Mononuclear cell (primary cell): ENCODE results near the gene NTRK1. TPM values are rescaled to one million over a fixed set of nuclear protein-coding genes. Genes with fewer than 3 reads are reported as not detected.

Experiments
- H3K27me3 ChIP-seq: 2 replicates; pipeline ENCODE4 v1.6.0; 2011; ENCODE audit warnings: low read length, control low read depth; ENCODE audit not compliant: insufficient read depth
- H3K4me1 ChIP-seq: 2 replicates; pipeline ENCODE4 v1.5.1; 2011; ENCODE audit warnings: mild to moderate bottlenecking, low read length, control low read depth; ENCODE audit not compliant: insufficient read depth
- H3K4me3 ChIP-seq: 2 replicates; pipeline ENCODE4 v1.5.1; 2011; ENCODE audit warnings: mild to moderate bottlenecking, low read length, moderate library complexity
- H3K9me3 ChIP-seq: 2 replicates; pipeline ENCODE4 v1.5.1; 2011; ENCODE audit warnings: low read depth, mild to moderate bottlenecking, control low read depth, low read length
- total RNA-seq: library from RNA; depleted of rRNA; stranded (reverse); fragments of >200 nt; gene quantifications from one replicate; pipeline ENCODE4 v1.2.3, GENCODE V29; 2012

Gene NTRK1
- total RNA-seq, 1 donor = 0.31 TPM

GRCh38 chr1:156901590-156901900 is 40.9 kb downstream of the NTRK1 start:
- no peaks in the 10 kb centered on the region for H3K4me1 ChIP-seq
- no peaks in the 10 kb centered on the region for H3K27me3 ChIP-seq
- no peaks in the 10 kb centered on the region for H3K9me3 ChIP-seq
- no peak overlapping the region for H3K4me3 ChIP-seq

DNA sequence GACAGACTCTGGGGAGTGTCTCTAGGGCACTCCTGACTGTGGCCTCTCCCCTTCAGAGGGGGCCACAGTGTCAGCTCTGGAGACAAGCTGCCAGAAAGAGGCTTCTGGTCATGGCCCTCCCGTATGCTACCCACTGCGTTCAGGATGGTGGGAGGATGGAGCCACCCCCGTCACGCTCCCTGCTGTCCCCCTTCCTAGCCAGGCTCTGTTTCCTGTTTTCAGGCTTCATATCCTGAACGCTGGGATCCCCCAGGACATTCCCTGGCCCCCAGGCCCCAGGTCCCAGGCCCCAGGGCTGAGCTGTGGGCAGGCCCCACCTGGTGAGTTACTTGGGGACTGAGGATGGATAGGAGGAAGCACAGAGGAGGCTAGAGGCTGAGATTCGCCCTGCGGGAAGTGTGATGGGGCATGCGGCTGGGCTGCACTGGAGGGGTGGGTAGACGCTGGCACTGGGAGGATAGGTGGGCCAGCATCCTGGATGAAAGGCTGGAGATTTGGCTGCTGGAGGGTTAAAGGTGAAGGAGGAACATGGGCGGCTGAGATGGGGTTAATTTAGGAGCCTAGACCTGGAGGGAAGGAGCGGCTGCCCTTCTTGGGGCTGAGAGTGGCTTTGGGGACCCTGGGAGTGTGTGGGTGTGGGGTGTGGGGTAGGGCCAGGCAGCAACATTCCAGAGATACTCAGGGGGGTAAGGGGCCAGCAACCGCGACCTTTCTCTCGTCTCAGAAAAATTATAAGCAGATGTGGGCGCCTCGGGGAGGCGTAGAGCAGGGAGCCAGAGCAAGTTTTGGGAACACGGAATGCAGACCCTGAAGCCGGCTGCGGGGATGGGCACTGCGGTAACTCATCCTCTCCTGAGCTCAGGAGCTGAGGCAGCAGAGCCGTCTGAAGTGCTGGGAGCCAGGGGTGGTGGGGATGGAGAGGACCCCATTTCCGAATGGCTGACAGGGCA is 41.6 kb downstream of the NTRK1 start:
- no peaks in the 10 kb centered on the region for H3K27me3 ChIP-seq
- H3K4me3 ChIP-seq = no peak overlapping the region
- H3K9me3 ChIP-seq = no peaks in the 10 kb centered on the region
- H3K4me1 ChIP-seq = peaks cover 4% of the 10 kb centered on the region

DNA sequence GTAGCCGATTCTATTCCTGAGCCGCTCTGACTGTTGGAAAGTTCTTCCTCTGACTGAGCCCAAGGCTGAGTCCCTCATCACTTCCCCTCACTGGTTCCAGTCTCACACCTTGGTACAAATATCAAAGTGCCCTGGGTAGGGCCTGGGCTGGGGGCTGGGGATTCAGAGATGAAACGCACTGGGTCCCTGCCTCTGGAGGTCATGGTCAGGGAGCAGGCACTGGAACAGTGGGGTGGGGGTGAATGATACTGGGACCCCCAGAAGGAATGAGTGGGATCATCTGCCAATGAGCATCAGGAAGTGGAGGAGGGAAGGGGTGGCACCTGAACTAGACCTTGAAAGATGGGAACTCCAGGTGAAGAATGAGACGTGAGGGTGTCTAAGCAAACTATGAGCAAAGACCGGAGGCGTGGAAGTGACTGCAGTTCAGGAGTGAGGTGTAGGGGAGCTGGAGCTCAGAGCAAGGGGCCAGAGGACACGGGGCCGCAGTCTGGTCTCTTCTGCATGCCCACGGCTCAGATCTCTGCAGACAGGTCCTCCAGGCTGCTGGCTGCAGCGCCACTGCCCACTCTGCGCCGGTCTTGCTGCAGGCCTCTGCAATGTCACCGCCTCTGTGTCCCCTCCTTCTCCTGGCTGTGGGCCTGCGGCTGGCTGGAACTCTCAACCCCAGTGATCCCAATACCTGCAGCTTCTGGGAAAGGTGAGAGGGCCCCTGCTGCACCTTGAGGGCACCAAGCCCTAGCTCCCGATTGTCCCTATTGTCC is 42.8 kb downstream of the NTRK1 start:
- no peaks in the 10 kb centered on the region for H3K9me3 ChIP-seq
- peaks cover 6% of the 10 kb centered on the region for H3K4me1 ChIP-seq
- H3K4me3 ChIP-seq = no peak overlapping the region
- no peaks in the 10 kb centered on the region for H3K27me3 ChIP-seq

GRCh38 chr1:156904187-156904959 is 43.7 kb downstream of the NTRK1 start:
- Histone ChIP-seq H3K27me3 (no peaks in the 10 kb centered on the region), H3K9me3 (no peaks in the 10 kb centered on the region), H3K4me1 (peaks cover 6% of the 10 kb centered on the region), H3K4me3 (no peak overlapping the region)

DNA sequence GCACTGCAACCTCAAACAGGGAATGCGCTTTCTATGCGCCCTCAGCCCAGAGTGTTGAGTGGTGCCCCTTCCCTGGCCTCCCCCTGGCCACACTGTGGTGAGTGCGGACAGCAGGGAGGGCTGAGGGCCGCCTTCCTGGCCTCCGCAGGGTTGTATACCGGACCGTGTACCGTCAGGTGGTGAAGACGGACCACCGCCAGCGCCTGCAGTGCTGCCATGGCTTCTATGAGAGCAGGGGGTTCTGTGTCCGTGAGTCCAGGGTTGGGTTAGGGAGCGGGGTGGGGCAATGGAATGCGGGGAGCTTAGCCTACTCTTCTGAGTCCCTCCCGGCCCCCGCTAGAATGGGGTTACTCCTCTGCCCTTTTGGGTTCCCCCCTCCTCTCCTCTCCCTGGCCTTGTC is 44.5 kb downstream of the NTRK1 start:
- Histone ChIP-seq H3K4me1 (peaks cover 6% of the 10 kb centered on the region), H3K4me3 (no peak overlapping the region), H3K27me3 (no peaks in the 10 kb centered on the region), H3K9me3 (no peaks in the 10 kb centered on the region)

GRCh38 chr1:156905651-156906050 is 45.0 kb downstream of the NTRK1 start:
- peaks cover 6% of the 10 kb centered on the region for H3K4me1 ChIP-seq
- no peak overlapping the region for H3K4me3 ChIP-seq
- H3K27me3 ChIP-seq = no peaks in the 10 kb centered on the region
- no peaks in the 10 kb centered on the region for H3K9me3 ChIP-seq

DNA sequence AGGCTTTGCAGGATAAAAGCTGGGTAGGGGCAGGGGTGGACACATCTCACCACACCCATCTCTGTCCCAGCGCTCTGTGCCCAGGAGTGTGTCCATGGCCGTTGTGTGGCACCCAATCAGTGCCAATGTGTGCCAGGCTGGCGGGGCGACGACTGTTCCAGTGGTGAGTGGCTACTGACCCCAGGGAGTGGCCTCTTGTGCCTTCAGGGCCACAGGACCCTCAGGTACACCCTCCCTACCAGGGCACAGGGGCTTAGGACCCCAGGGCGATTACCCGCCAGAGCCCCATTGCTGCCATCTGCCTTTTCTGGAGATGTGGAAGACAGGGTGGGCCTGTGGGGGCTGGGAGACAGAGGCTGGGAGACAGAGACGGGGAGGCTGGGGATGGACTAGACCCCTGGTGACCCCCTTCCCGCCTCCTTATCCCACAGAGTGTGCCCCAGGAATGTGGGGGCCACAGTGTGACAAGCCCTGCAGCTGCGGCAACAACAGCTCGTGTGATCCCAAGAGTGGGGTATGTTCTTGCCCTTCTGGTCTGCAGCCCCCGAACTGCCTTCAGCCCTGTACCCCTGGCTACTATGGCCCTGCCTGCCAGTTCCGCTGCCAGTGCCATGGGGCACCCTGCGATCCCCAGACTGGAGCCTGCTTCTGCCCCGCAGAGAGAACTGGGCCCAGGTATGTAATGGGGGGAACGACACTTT is 45.7 kb downstream of the NTRK1 start:
- Histone ChIP-seq H3K9me3 (no peaks in the 10 kb centered on the region), H3K4me1 (peaks cover 6% of the 10 kb centered on the region), H3K27me3 (no peaks in the 10 kb centered on the region), H3K4me3 (no peak overlapping the region)

GRCh38 chr1:156908541-156908940 is 47.9 kb downstream of the NTRK1 start:
- Histone ChIP-seq H3K9me3 (no peaks in the 10 kb centered on the region), H3K27me3 (no peaks in the 10 kb centered on the region), H3K4me3 (no peak overlapping the region), H3K4me1 (peaks cover 6% of the 10 kb centered on the region)

DNA sequence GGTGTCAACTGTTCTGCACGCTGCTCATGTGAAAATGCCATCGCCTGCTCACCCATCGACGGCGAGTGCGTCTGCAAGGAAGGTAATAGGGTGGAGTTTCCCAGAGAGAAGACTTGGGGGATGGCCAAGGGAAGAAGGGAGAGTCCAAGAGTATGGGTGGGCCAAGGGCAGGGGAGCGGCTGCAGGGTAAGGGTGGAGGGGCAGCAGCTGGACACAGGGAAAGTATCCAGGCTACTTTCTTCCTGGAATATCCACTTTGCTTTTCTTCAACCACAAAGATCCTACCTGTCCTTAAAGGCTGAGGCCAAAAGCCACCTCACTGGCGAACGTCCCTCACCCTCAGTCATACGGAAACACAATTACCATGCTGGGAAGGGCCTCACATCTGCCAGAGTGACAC is 48.3 kb downstream of the NTRK1 start:
- no peak overlapping the region for H3K4me3 ChIP-seq
- no peaks in the 10 kb centered on the region for H3K27me3 ChIP-seq
- H3K4me1 ChIP-seq = peaks cover 6% of the 10 kb centered on the region
- no peaks in the 10 kb centered on the region for H3K9me3 ChIP-seq

DNA sequence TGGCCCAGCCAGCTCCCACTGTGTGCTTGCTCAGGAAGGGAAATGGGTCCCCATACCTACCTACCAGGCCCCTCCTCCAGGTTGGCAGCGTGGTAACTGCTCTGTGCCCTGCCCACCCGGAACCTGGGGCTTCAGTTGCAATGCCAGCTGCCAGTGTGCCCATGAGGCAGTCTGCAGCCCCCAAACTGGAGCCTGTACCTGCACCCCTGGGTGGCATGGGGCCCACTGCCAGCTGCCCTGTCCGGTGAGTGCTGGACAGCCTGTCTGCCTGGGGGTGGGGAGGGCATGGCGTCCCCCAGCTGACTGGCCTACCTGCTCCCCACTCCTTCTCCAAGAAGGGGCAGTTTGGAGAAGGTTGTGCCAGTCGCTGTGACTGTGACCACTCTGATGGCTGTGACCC is 49.0 kb downstream of the NTRK1 start:
- Histone ChIP-seq H3K9me3 (no peaks in the 10 kb centered on the region), H3K4me1 (peaks cover 6% of the 10 kb centered on the region), H3K27me3 (no peaks in the 10 kb centered on the region), H3K4me3 (no peak overlapping the region)

DNA sequence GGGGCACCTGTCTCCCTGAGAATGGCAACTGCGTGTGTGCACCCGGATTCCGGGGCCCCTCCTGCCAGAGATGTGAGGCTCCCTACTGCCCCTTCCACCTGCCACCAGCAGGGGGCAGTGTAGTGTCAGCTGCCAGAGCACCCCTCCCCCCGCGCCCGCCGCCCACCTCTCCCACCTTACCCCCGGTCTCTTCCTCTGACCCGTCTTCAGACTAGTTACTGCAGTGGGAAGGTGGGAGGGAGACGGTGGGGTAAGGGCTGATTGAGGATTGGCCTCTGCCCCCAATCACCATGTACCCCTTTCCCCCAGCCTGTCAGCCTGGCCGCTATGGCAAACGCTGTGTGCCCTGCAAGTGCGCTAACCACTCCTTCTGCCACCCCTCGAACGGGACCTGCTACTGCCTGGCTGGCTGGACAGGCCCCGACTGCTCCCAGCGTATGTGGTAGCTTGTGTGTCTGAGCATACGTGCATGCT is 49.7 kb downstream of the NTRK1 start:
- H3K4me3 ChIP-seq = no peak overlapping the region
- H3K9me3 ChIP-seq = no peaks in the 10 kb centered on the region
- no peaks in the 10 kb centered on the region for H3K27me3 ChIP-seq
- peaks cover 6% of the 10 kb centered on the region for H3K4me1 ChIP-seq

DNA sequence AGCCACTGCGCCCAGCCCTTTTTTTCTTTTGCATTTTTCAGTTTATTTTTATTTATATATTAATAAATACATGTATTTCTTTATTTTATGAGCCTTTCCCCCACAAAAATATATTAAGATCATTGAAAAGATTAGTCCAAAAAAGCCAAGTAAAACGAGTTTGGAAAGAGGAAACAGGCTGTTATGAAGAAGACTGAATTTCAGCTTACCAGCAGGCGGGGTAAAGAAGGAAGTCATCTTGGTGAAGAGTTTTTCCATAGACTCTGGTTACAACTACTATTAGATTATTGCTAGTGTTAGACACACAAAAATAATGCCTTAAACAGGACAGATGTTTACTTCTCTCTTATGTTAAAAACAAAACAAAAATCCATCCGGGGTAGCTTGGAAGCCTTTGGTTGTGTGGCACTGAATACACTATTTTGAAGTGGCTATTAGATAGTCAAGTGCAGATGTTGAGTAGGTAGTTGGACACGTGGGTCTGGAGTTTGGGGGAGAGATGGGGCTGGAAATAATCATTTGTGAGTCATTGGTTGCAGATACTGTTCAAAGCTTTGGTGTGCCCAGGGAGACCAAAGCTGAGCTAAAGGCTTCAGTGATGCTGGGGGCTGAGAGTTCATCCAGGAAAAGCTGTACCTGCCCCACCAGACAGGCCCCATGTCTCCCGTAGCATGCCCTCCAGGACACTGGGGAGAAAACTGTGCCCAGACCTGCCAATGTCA is 51.1 kb downstream of the NTRK1 start:
- Histone ChIP-seq H3K27me3 (no peaks in the 10 kb centered on the region), H3K4me1 (peaks cover 6% of the 10 kb centered on the region), H3K9me3 (no peaks in the 10 kb centered on the region), H3K4me3 (no peak overlapping the region)

DNA sequence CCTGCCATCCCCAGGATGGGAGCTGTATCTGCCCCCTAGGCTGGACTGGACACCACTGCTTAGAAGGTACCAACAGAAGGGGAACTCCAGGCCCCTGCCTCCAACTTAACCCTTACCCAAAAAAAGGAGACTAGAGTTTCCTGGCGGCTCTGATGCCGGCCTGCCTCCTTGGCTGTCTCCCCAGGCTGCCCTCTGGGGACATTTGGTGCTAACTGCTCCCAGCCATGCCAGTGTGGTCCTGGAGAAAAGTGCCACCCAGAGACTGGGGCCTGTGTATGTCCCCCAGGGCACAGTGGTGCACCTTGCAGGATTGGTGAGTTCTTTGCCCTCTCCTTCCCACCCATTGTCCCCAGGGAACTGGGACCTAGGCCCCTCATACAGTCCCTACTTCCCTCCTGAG is 51.6 kb downstream of the NTRK1 start:
- Histone ChIP-seq H3K4me3 (no peak overlapping the region), H3K27me3 (no peaks in the 10 kb centered on the region), H3K9me3 (no peaks in the 10 kb centered on the region), H3K4me1 (peaks cover 2% of the 10 kb centered on the region)
